ENCODE measurements around the gene OPCML.

OPCML gene

GRCh38 chr11:133133050-133133449 is 399.3 kb downstream of the OPCML start:
- Histone ChIP-seq H3K27me3 (ENCODE audit: control insufficient read depth, low read length) (no peaks in the 10 kb centered on the region), H3K27ac (ENCODE audit: low read depth, low read length) (no peak overlapping the region), H3K4me3 (ENCODE audit: low read length) (no peak overlapping the region), H3K79me2 (ENCODE audit: control insufficient read depth, low read length) (no peaks in the 10 kb centered on the region), H3K36me3 (ENCODE audit: control insufficient read depth, low read length) (no peaks in the 10 kb centered on the region), H3F3A (ENCODE audit: control insufficient read depth, insufficient read depth) (no peaks in the 10 kb centered on the region), H3K4me1 (ENCODE audit: control insufficient read depth, low read length) (no peaks in the 10 kb centered on the region), H3K9me2 (replicated peaks; ENCODE audit: control insufficient read depth, low read length) (no peaks in the 10 kb centered on the region), H3K4me2 (ENCODE audit: low read length) (no peak overlapping the region), H4K20me1 (ENCODE audit: control insufficient read depth, insufficient read depth, low read depth, low read length) (no peaks in the 10 kb centered on the region), H3K9me3 (ENCODE audit: control insufficient read depth, insufficient read depth, low read length) (no peaks in the 10 kb centered on the region)
- TF ChIP-seq CTCF (IDR thresholded peaks at IDR 0.05; ENCODE audit: low read depth, low read length, poor library complexity, severe bottlenecking) (no peak), EZH2phosphoT487 (IDR thresholded peaks at IDR 0.05; ENCODE audit: borderline replicate concordance, low read length) (no peak)

- no peaks in the 10 kb centered on the region for H3K79me2 ChIP-seq (ENCODE audit: control insufficient read depth, low read length)
- no peaks in the 10 kb centered on the region for H3K27me3 ChIP-seq (ENCODE audit: control insufficient read depth, low read length)
- H4K20me1 ChIP-seq (ENCODE audit: control insufficient read depth, insufficient read depth, low read depth, low read length), result no peaks in the 10 kb centered on the region
- no peak overlapping the region for H3K4me2 ChIP-seq (ENCODE audit: low read length)
- no peak overlapping the region for H3K4me3 ChIP-seq (ENCODE audit: low read length)
- no peaks in the 10 kb centered on the region for H3K9me3 ChIP-seq (ENCODE audit: control insufficient read depth, insufficient read depth, low read length)
- no peaks in the 10 kb centered on the region for H3K36me3 ChIP-seq (ENCODE audit: control insufficient read depth, low read length)
- H3K4me1 ChIP-seq (ENCODE audit: control insufficient read depth, low read length), result no peaks in the 10 kb centered on the region
- H3K27ac ChIP-seq (ENCODE audit: low read depth, low read length), result no peak overlapping the region
- no peaks in the 10 kb centered on the region for H3F3A ChIP-seq (ENCODE audit: control insufficient read depth, insufficient read depth)
- no peaks in the 10 kb centered on the region for H3K9me2 ChIP-seq (replicated peaks; ENCODE audit: control insufficient read depth, low read length)
- TF ChIP-seq CTCF (IDR thresholded peaks at IDR 0.05; ENCODE audit: low read depth, low read length, poor library complexity, severe bottlenecking) (no peak), EZH2phosphoT487 (IDR thresholded peaks at IDR 0.05; ENCODE audit: borderline replicate concordance, low read length) (no peak)
Measured at GRCh38 chr11:133127741-133128140, 404.6 kb downstream of the OPCML start.

- H3K9me2 ChIP-seq (replicated peaks; ENCODE audit: control insufficient read depth, low read length), result no peaks in the 10 kb centered on the region
- no peak overlapping the region for H3K4me3 ChIP-seq (ENCODE audit: low read length)
- H3F3A ChIP-seq (ENCODE audit: control insufficient read depth, insufficient read depth), result no peaks in the 10 kb centered on the region
- TF ChIP-seq EZH2phosphoT487 (IDR thresholded peaks at IDR 0.05; ENCODE audit: borderline replicate concordance, low read length) (no peak), CTCF (IDR thresholded peaks at IDR 0.05; ENCODE audit: low read depth, low read length, poor library complexity, severe bottlenecking) (no peak)
- H3K79me2 ChIP-seq (ENCODE audit: control insufficient read depth, low read length), result no peaks in the 10 kb centered on the region
- no peaks in the 10 kb centered on the region for H3K4me1 ChIP-seq (ENCODE audit: control insufficient read depth, low read length)
- no peaks in the 10 kb centered on the region for H3K9me3 ChIP-seq (ENCODE audit: control insufficient read depth, insufficient read depth, low read length)
- H3K4me2 ChIP-seq (ENCODE audit: low read length), result no peak overlapping the region
- H3K27ac ChIP-seq (ENCODE audit: low read depth, low read length), result no peak overlapping the region
- no peaks in the 10 kb centered on the region for H3K36me3 ChIP-seq (ENCODE audit: control insufficient read depth, low read length)
- H3K27me3 ChIP-seq (ENCODE audit: control insufficient read depth, low read length), result no peaks in the 10 kb centered on the region
- no peaks in the 10 kb centered on the region for H4K20me1 ChIP-seq (ENCODE audit: control insufficient read depth, insufficient read depth, low read depth, low read length)
Measured at GRCh38 chr11:133123796-133124195, 408.5 kb downstream of the OPCML start.

GRCh38 chr11:133123366-133123765 is 408.9 kb downstream of the OPCML start:
- H4K20me1 ChIP-seq (ENCODE audit: control insufficient read depth, insufficient read depth, low read depth, low read length), result no peaks in the 10 kb centered on the region
- H3K27ac ChIP-seq (ENCODE audit: low read depth, low read length), result no peak overlapping the region
- H3K9me2 ChIP-seq (replicated peaks; ENCODE audit: control insufficient read depth, low read length), result no peaks in the 10 kb centered on the region
- no peaks in the 10 kb centered on the region for H3K36me3 ChIP-seq (ENCODE audit: control insufficient read depth, low read length)
- H3K4me3 ChIP-seq (ENCODE audit: low read length), result no peak overlapping the region
- no peaks in the 10 kb centered on the region for H3K4me1 ChIP-seq (ENCODE audit: control insufficient read depth, low read length)
- TF ChIP-seq CTCF (IDR thresholded peaks at IDR 0.05; ENCODE audit: low read depth, low read length, poor library complexity, severe bottlenecking) (no peak), EZH2phosphoT487 (IDR thresholded peaks at IDR 0.05; ENCODE audit: borderline replicate concordance, low read length) (no peak)
- H3F3A ChIP-seq (ENCODE audit: control insufficient read depth, insufficient read depth), result no peaks in the 10 kb centered on the region
- H3K27me3 ChIP-seq (ENCODE audit: control insufficient read depth, low read length), result no peaks in the 10 kb centered on the region
- no peak overlapping the region for H3K4me2 ChIP-seq (ENCODE audit: low read length)
- H3K79me2 ChIP-seq (ENCODE audit: control insufficient read depth, low read length), result no peaks in the 10 kb centered on the region
- H3K9me3 ChIP-seq (ENCODE audit: control insufficient read depth, insufficient read depth, low read length), result no peaks in the 10 kb centered on the region

Measured in DOHH2 (cell line).